Neural cell (in vitro differentiated cells): ENCODE data around the gene CBLB. TPM values are rescaled to one million over a fixed set of nuclear protein-coding genes. Genes with fewer than 3 reads are reported as not detected.
"Not testable (repeated sequence)": the region's sequence is repeated elsewhere in the genome, so short reads cannot be mapped to it uniquely, and the experiment has no call there.

Source experiments
- H2AFZ ChIP-seq: fragments of 200-600, 300-800 bp; sonication (generic), shearing (Covaris generic); 2 replicates; pipeline ENCODE4 v1.6.0; 2014; ENCODE audit warnings: low read depth, mild to moderate bottlenecking, antibody characterized with exemption, low read length, moderate library complexity
- H3F3A ChIP-seq: fragments of 200-600 bp; shearing (Covaris generic); 2 replicates; pipeline ENCODE4 v1.6.1; 2016; ENCODE audit warnings: mild to moderate bottlenecking, moderate library complexity, mixed read lengths, antibody characterized with exemption, low read length; ENCODE audit not compliant: insufficient read depth, poor library complexity, severe bottlenecking
- H3K27ac ChIP-seq: fragments of 200-600, 300-800 bp; sonication (generic), shearing (Covaris generic); 2 replicates; pipeline ENCODE4 v1.5.1; 2014; ENCODE audit warnings: mild to moderate bottlenecking, low read length, moderate library complexity
- H3K27me3 ChIP-seq: fragments of 300-800, 200-600 bp; sonication (generic), shearing (Covaris generic); 2 replicates; pipeline ENCODE4 v1.6.0; 2014; ENCODE audit warnings: mild to moderate bottlenecking, low read depth, low read length, moderate library complexity; ENCODE audit not compliant: insufficient read depth
- H3K36me3 ChIP-seq: fragments of 300-800, 200-600 bp; sonication (generic), shearing (Covaris generic); 2 replicates; pipeline ENCODE4 v1.5.1; 2014; ENCODE audit warnings: mild to moderate bottlenecking, antibody characterized with exemption, low read length, moderate library complexity; ENCODE audit not compliant: insufficient read depth
- H3K4me2 ChIP-seq: fragments of 300-800, 200-600 bp; sonication (generic), shearing (Covaris generic); 2 replicates; pipeline ENCODE4 v1.6.0; 2014; ENCODE audit warnings: mild to moderate bottlenecking, low read length
- H3K4me3 ChIP-seq: fragments of 300-800, 200-600 bp; sonication (generic), shearing (Covaris generic); 2 replicates; pipeline ENCODE4 v1.5.1; 2014; ENCODE audit warnings: mild to moderate bottlenecking, low read length, moderate library complexity
- H3K79me2 ChIP-seq: fragments of 200-600 bp; shearing (Covaris generic); replicated peaks from 2 replicates; pipeline ENCODE4 v1.6.0; 2014; ENCODE audit warnings: mild to moderate bottlenecking, low read length, moderate library complexity; ENCODE audit not compliant: insufficient read depth
- H3K9ac ChIP-seq: fragments of 300-800, 200-600 bp; sonication (generic), shearing (Covaris generic); 2 replicates; pipeline ENCODE4 v1.6.1; 2016; ENCODE audit warnings: mild to moderate bottlenecking, low read length, mixed read lengths
- H3K9me2 ChIP-seq: fragments of 200-600 bp; shearing (Covaris generic); 2 replicates; pipeline ENCODE4 v1.6.1; 2016; ENCODE audit warnings: mild to moderate bottlenecking, low read length, mixed read lengths; ENCODE audit not compliant: insufficient read depth
- H3K9me3 ChIP-seq: fragments of 200-600, 300-800 bp; sonication (generic), shearing (Covaris generic); 2 replicates; pipeline ENCODE4 v1.6.1; 2016; ENCODE audit warnings: mild to moderate bottlenecking, mixed run types, low read length, moderate library complexity, mixed read lengths
- H4K20me1 ChIP-seq: fragments of 200-600 bp; shearing (Covaris generic); 2 replicates; pipeline ENCODE4 v1.6.1; 2016; ENCODE audit warnings: mild to moderate bottlenecking, mixed run types; ENCODE audit not compliant: insufficient read depth
- CTCF ChIP-seq: fragments of 450-650 bp; IDR thresholded peaks from 2 replicates; pipeline ENCODE4 v1.5.1; 2014; ENCODE audit warnings: antibody characterized with exemption, mild to moderate bottlenecking, moderate library complexity; ENCODE audit not compliant: poor library complexity, severe bottlenecking
- EP300 ChIP-seq: fragments of 450-650 bp; conservative IDR thresholded peaks from 2 replicates; pipeline ENCODE4 v1.6.1; 2014; ENCODE audit warnings: antibody characterized with exemption, mild to moderate bottlenecking, moderate library complexity; ENCODE audit not compliant: poor library complexity, severe bottlenecking
- EZH2 ChIP-seq: fragments of 200-600, 300-800 bp; shearing (Covaris generic), sonication (generic); IDR thresholded peaks from 2 replicates; pipeline ENCODE4 v1.6.1; 2014; ENCODE audit warnings: antibody characterized with exemption, low read length, borderline replicate concordance, mild to moderate bottlenecking; ENCODE audit not compliant: insufficient read depth, poor library complexity, severe bottlenecking
- MXI1 ChIP-seq: fragments of 450-650 bp; conservative IDR thresholded peaks from 2 replicates; pipeline ENCODE4 v1.6.1; 2014; ENCODE audit warnings: antibody characterized with exemption, mild to moderate bottlenecking; ENCODE audit not compliant: poor library complexity, severe bottlenecking
- POLR2AphosphoS5 ChIP-seq: IDR thresholded peaks from 2 replicates; pipeline ENCODE4 v1.6.1; 2012
- RAD21 ChIP-seq: fragments of 450-650 bp; conservative IDR thresholded peaks from 2 replicates; pipeline ENCODE4 v1.6.1; 2014; ENCODE audit warnings: antibody characterized with exemption, mild to moderate bottlenecking, moderate library complexity
- REST ChIP-seq: IDR thresholded peaks from 2 replicates; pipeline ENCODE4 v1.6.1; 2012; ENCODE audit warnings: borderline replicate concordance
- SMC3 ChIP-seq: fragments of 450-650 bp; conservative IDR thresholded peaks from 2 replicates; pipeline ENCODE4 v1.6.1; 2014; ENCODE audit warnings: antibody characterized with exemption, mild to moderate bottlenecking, moderate library complexity; ENCODE audit not compliant: poor library complexity
- TAF1 ChIP-seq: IDR thresholded peaks from 2 replicates; pipeline ENCODE4 v1.6.1; 2012; ENCODE audit warnings: low read depth
- polyA plus RNA-seq: library from polyadenylated mRNA; depleted of rRNA; stranded (reverse); fragments of >200 nt; gene quantifications from 2 replicates; pipeline ENCODE4 v1.2.3, GENCODE V29; 2014

The CBLB gene
- polyA plus RNA-seq, 1 donor from 2014 or later = 36.4 TPM

GRCh38 chr3:105728771-105729312 lies 140.0 kb downstream of the CBLB start:
- no peaks in the 10 kb centered on the region for H3K36me3 ChIP-seq

GRCh38 chr3:105727036-105727435 lies 141.8 kb downstream of the CBLB start:
- not testable (repeated sequence) for H3K79me2 ChIP-seq, H3K9me2 ChIP-seq

More at GRCh38 chr3:105728771-105729312, 140.0 kb downstream of the CBLB start:
- Histone ChIP-seq H3K9me3 (no peaks in the 10 kb centered on the region), H3K27me3 (no peaks in the 10 kb centered on the region), H3K79me2 (no peaks in the 10 kb centered on the region), H2AFZ (no peak overlapping the region), H4K20me1 (no peaks in the 10 kb centered on the region), H3K9me2 (no peaks in the 10 kb centered on the region), H3K4me3 (no peak overlapping the region), H3F3A (peaks cover 4% of the 10 kb centered on the region), H3K27ac (no peak overlapping the region), H3K9ac (no peak overlapping the region), H3K4me2 (no peak overlapping the region)
- no peak for TF ChIP-seq TAF1
- no peak for TF ChIP-seq RAD21
- no peak for TF ChIP-seq POLR2AphosphoS5
- TF ChIP-seq SMC3 = no peak
- no peak for TF ChIP-seq EP300
- no peak for TF ChIP-seq EZH2
- no peak for TF ChIP-seq REST
- TF ChIP-seq MXI1 = no peak

GRCh38 chr3:105722943-105723556 lies 145.8 kb downstream of the CBLB start:
- Histone ChIP-seq H4K20me1 (no peaks in the 10 kb centered on the region), H3K4me3 (no peak overlapping the region), H2AFZ (no peak overlapping the region), H3K27me3 (no peaks in the 10 kb centered on the region), H3K9me2 (no peaks in the 10 kb centered on the region), H3K9ac (no peak overlapping the region), H3K27ac (no peak overlapping the region), H3K9me3 (no peaks in the 10 kb centered on the region), H3K79me2 (no peaks in the 10 kb centered on the region), H3K36me3 (no peaks in the 10 kb centered on the region), H3F3A (peaks cover 4% of the 10 kb centered on the region), H3K4me2 (no peak overlapping the region)
- TF ChIP-seq MXI1 (no peak), REST (no peak), TAF1 (no peak), EP300 (no peak), SMC3 (no peak), CTCF (no peak), EZH2 (no peak), RAD21 (no peak), POLR2AphosphoS5 (no peak)

More at GRCh38 chr3:105727036-105727435, 141.8 kb downstream of the CBLB start:
- H3K4me2 ChIP-seq, H2AFZ ChIP-seq, H3K4me3 ChIP-seq, H3K27ac ChIP-seq, H3K9ac ChIP-seq, H3K27me3 ChIP-seq, H3F3A ChIP-seq, H4K20me1 ChIP-seq, H3K36me3 ChIP-seq, H3K9me3 ChIP-seq: not testable (repeated sequence)
